MV-4-11 (cell line): ENCODE results near the gene HNRNPCL4.
"Not testable (repeated sequence)": the region's sequence is repeated elsewhere in the genome, so short reads cannot be mapped to it uniquely, and the experiment has no call there.

Source experiments
- DNase-seq: peaks from one replicate; lab custom pipeline; 2025; lab: John Stamatoyannopoulos, UW

HNRNPCL4 gene

GRCh38 chr1:13165531-13165930 is at the start of gene HNRNPCL4:
HNRNPCL4 (minus strand) TSS chr1:13165631; CDS start chr1:13165467, 164 bp downstream.
- DNase-seq, result not testable (repeated sequence)

GRCh38 chr1:13208712-13209111 is 43.3 kb upstream of the HNRNPCL4 start:
- not testable (repeated sequence) for DNase-seq

GRCh38 chr1:13201309-13201708 is 35.9 kb upstream of the HNRNPCL4 start, which contains the start of gene PRAMEF13:
PRAMEF13 (minus strand) TSS chr1:13201409; CDS start chr1:13199589, 1,820 bp downstream.
- DNase-seq, result not testable (repeated sequence)

GRCh38 chr1:13171548-13171947 is 6.1 kb upstream of the HNRNPCL4 start, which contains the start of gene PRAMEF9:
PRAMEF9 (plus strand) TSS chr1:13171848; CDS start chr1:13175281, 3,433 bp downstream.
- not testable (repeated sequence) for DNase-seq

- not testable (repeated sequence) for DNase-seq
Measured at GRCh38 chr1:13155909-13156308, 9.5 kb downstream of the HNRNPCL4 start, which contains the start of gene PRAMEF26. PRAMEF26 (minus strand) TSS chr1:13156009; CDS start chr1:13153095, 2,914 bp downstream.

GRCh38 chr1:13116754-13117153 is 48.7 kb downstream of the HNRNPCL4 start, which contains the start of gene HNRNPCL2:
HNRNPCL2 (minus strand) TSS chr1:13116854; CDS start chr1:13116400, 454 bp downstream.
- DNase-seq, result not testable (repeated sequence)
